Measurements from ENCODE around the gene MAP2K3. TPM values are rescaled to one million over a fixed set of nuclear protein-coding genes. Genes with fewer than 3 reads are reported as not detected.
A peak's percentile ranks its signal among the peaks of the same experiment; 100 is the strongest.

The MAP2K3 gene
- total and polyA plus RNA-seq, 12 donors = 28.9 to 103 (median 60.4) TPM

- Histone ChIP-seq H3K27ac (peak overlapping the region in 8 of 10 donors; percentile 2 to 98 (median 54)), H3K4me3 (no peak overlapping the region), H3K9me3 (no peaks in the 10 kb centered on the region), H3K36me3 (no peaks in the 10 kb centered on the region), H3K27me3 (no peaks in the 10 kb centered on the region), H3K4me1 (peaks cover 19 to 69% (median 32%) of the 10 kb centered on the region in 9 donors)
- no peak for DNase-seq
- 83 to 84% methylated on average over 5 of the region's 5 CpGs for WGBS, 2 donors
- intact Hi-C loops (cut with DNase I) = loop anchor here in 9 of 10 donors (2.0 to 10.0 kb wide), 8 partner anchors 68 to 238 kb away; partner anchors contain the start of genes DHRS7B (in 4 of the 9), TMEM11 (in 2 of the 9) and USP22 (in 2 of the 9)
- no peak for TF ChIP-seq CTCF (IDR thresholded peaks at IDR 0.05)
- ATAC-seq = no peak
Measured at GRCh38 chr17:21282850-21283249, 1.7 kb upstream of the MAP2K3 start.

GRCh38 chr17:21283482-21284318 lies 811 bp upstream of the MAP2K3 start:
- peak overlapping the region in 9 of 10 donors; percentile 45 to 98 (median 96) for H3K27ac ChIP-seq
- no peak for ATAC-seq
- 19 to 20% methylated on average over 49 of the region's 49 CpGs for WGBS, 2 donors
- no peak for DNase-seq
- H3K27me3 ChIP-seq = no peaks in the 10 kb centered on the region
- H3K36me3 ChIP-seq = no peaks in the 10 kb centered on the region
- no peaks in the 10 kb centered on the region for H3K9me3 ChIP-seq
- intact Hi-C loops (cut with DNase I) = loop anchor here in 9 of 10 donors (2.0 to 10.0 kb wide), 9 partner anchors 31 to 239 kb away; partner anchors contain the start of genes DHRS7B (in 4 of the 9), TMEM11 (in 2 of the 9) and USP22 (in 2 of the 9)
- peak overlapping the region; percentile 65 to 99 (median 97) for H3K4me3 ChIP-seq
- peak in 1 of 9 donors; percentile 7 for TF ChIP-seq CTCF (IDR thresholded peaks at IDR 0.05)
- H3K4me1 ChIP-seq = peaks cover 28 to 71% (median 41%) of the 10 kb centered on the region in 9 donors

DNA sequence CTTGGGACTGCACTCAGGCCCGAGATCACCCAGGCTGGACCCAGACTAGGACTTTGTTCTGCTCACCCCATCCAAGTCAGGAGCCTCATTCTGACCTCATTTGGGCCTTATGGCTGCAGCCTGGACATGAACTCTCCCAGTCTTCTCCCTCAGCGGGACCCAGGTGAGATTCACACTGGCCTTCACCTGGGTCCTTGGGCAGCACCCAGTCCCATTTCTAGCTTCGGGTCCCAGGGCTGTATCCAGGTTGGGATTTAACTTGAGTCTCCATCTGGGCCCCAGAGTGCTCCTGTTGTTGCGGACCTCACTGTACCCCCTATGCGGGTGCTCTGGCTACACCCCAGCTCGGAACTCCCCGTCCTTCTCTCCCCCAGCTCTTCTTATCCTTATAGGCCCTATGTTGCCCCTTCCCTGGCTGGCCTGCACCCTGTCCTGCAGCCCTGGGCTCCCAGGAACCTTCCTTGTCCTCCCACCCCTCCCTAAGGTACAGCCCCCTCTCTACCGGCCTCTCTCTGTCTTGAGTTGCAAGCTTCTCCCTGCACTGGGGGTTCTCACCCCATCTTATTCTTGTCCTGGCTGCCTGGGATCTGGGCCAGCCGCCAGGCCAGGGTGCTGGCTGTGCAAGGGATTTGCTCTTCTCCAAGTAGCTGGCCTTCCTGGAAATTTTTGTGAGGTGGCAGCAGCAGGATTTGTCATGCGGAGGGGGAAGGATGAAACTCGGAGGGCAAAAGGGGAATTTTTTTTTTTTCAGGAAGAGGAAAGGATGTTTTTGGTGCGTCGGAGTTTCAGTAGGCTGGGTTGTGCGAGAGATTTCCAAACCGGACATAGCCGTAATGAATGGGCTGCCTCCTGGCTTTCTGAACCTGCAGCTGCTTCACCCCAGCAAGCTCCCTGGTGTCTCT lies 904 bp downstream of the MAP2K3 start:
- no peak for ATAC-seq
- Histone ChIP-seq H3K27ac (peak overlapping the region; percentile 83 to 99 (median 96)), H3K9me3 (no peaks in the 10 kb centered on the region), H3K4me1 (peaks cover 37 to 73% (median 55%) of the 10 kb centered on the region in 9 donors), H3K27me3 (peaks cover 0 to 1% (median 0%) of the 10 kb centered on the region in 7 donors), H3K36me3 (peaks cover 0 to 8% (median 0%) of the 10 kb centered on the region in 9 donors), H3K4me3 (peak overlapping the region; percentile 67 to 99 (median 97))
- DNase-seq = no peak
- peak in 3 of 9 donors; percentile 26 to 31 (median 28) for TF ChIP-seq CTCF (IDR thresholded peaks at IDR 0.05)
- intact Hi-C loops (cut with DNase I) = loop anchor here in 7 of 10 donors (2.0 to 10.0 kb wide), 6 partner anchors 29 to 243 kb away; partner anchors contain the start of genes USP22 (in 3 of the 7) and TMEM11 (in 2 of the 7)
- 3 to 12% methylated on average over 16 of the region's 16 CpGs for WGBS, 2 donors

All from heart right ventricle (tissue), 16 donors.